D721Med (cell line): ENCODE measurements around the gene BUD13.

ENCODE experiments used
- DNase-seq: peaks from one replicate; pipeline ENCODE4 v3.0.0; 2011; ENCODE audit warnings: low spot score; ENCODE audit not compliant: insufficient read length
- FAIRE-seq: peaks from 2 replicates; lab custom pipeline; 2011; peaks lifted over from hg19 to GRCh38; lab: Jason Lieb, UNC
- CTCF ChIP-seq: IDR thresholded peaks from 2 replicates; pipeline ENCODE4 v1.5.1; 2012; ENCODE audit warnings: mild to moderate bottlenecking, control low read depth; ENCODE audit not compliant: insufficient read depth; ENCODE audit errors: missing control alignments

BUD13 gene

GRCh38 chr11:116707746-116708145 is 65.0 kb downstream of the BUD13 start:
- no peak for FAIRE-seq
- no peak for DNase-seq
- no peak for TF ChIP-seq CTCF

- no peak for TF ChIP-seq CTCF
- DNase-seq (no peak), FAIRE-seq (no peak)
These were observed 65.6 kb downstream of the BUD13 start for GRCh38 chr11:116707161-116707629.

GRCh38 chr11:116703421-116703820 is 69.4 kb downstream of the BUD13 start:
- TF ChIP-seq CTCF: no peak
- no peak for DNase-seq
- FAIRE-seq: no peak

- TF ChIP-seq CTCF: no peak
- FAIRE-seq: no peak
- DNase-seq: no peak
These were observed 69.9 kb downstream of the BUD13 start for GRCh38 chr11:116702772-116703385.

GRCh38 chr11:116701876-116702275 is 70.9 kb downstream of the BUD13 start:
- FAIRE-seq: no peak
- TF ChIP-seq CTCF: no peak
- no peak for DNase-seq

GRCh38 chr11:116701297-116701801 is 71.4 kb downstream of the BUD13 start:
- no peak for TF ChIP-seq CTCF
- no peak for FAIRE-seq
- no peak for DNase-seq

- no peak for TF ChIP-seq CTCF
- DNase-seq (no peak), FAIRE-seq (no peak)
These were observed 72.1 kb downstream of the BUD13 start for GRCh38 chr11:116700586-116701220.
